Prostate gland (tissue), 2 donors: ENCODE data around the gene TBC1D14. TPM values are rescaled to one million over a fixed set of nuclear protein-coding genes. Genes with fewer than 3 reads are reported as not detected.

Source experiments
- DNase-seq: peaks from one replicate; pipeline ENCODE4 v3.0.0-alpha.2; 2019; ENCODE audit warnings: low spot score
- H3K27ac ChIP-seq, 2 donors: fragments of 200-600 bp; sonication (generic); 2 replicates each; pipeline ENCODE4 v1.5.1; 2017 to 2019
- H3K27me3 ChIP-seq: fragments of 200-600 bp; sonication (generic); replicated peaks from 2 replicates; pipeline ENCODE4 v1.5.1; 2019; ENCODE audit not compliant: insufficient read depth
- H3K36me3 ChIP-seq, 2 donors: fragments of 200-600 bp; sonication (generic); 1 replicate in 1 of 2; 2 replicates in 1 of 2; pipeline versions ENCODE4 v1.5.1 to v1.8.1; 2017 to 2019
- H3K4me1 ChIP-seq: fragments of 200-600 bp; sonication (generic); replicated peaks from 2 replicates; pipeline ENCODE4 v1.5.1; 2019
- H3K4me3 ChIP-seq, 2 donors: fragments of 200-600 bp; sonication (generic); 2 replicates each; pipeline ENCODE4 v1.5.1; 2017 to 2019
- H3K9me3 ChIP-seq: fragments of 200-600 bp; sonication (generic); 2 replicates; pipeline ENCODE4 v1.5.1; 2017
- POLR2A ChIP-seq: fragments of 450-650 bp; IDR thresholded peaks from one replicate; pipeline ENCODE4 v1.6.1; 2016; ENCODE audit warnings: antibody characterized with exemption, mild to moderate bottlenecking
- POLR2AphosphoS5 ChIP-seq: sonication (generic); formaldehyde crosslinking; IDR thresholded peaks from one replicate; pipeline ENCODE4 v1.6.1; 2017; ENCODE audit warnings: antibody characterized with exemption
- WGBS: methylation state at CpG from one replicate; pipeline ENCODE4 v1.1.5; 2018; 5-methylcytosine and 5-hydroxymethylcytosine counted together
- intact Hi-C: fragments of 100-400 bp; cut with DNase I; formaldehyde crosslinking; loops from one replicate; pipeline ENCODE4 v1.14.2; 2022
- total RNA-seq, 2 donors: library from RNA; depleted of rRNA; stranded (reverse); fragments of >200 nt; gene quantifications; one replicate each; pipeline ENCODE4 v1.1.0, GENCODE V29; 2016
- TF ChIP-seq, protein P1 (sequence below), 4 experiments: fragments of 200-600 bp in 2 of 4; fragments of 450-650 bp in 2 of 4; sonication (generic) in 2 of 4; IDR thresholded peaks; 1 replicate in 3 of 4; 2 replicates in 1 of 4; pipeline ENCODE4 v1.5.1; 2016 to 2019; ENCODE audit warnings: antibody characterized with exemption in 4 of 4, mild to moderate bottlenecking in 2 of 4, moderate library complexity in 2 of 4

The TBC1D14 gene
- total RNA-seq, 2 donors from 2014 or later: 56.2 to 90.5 TPM

DNA sequence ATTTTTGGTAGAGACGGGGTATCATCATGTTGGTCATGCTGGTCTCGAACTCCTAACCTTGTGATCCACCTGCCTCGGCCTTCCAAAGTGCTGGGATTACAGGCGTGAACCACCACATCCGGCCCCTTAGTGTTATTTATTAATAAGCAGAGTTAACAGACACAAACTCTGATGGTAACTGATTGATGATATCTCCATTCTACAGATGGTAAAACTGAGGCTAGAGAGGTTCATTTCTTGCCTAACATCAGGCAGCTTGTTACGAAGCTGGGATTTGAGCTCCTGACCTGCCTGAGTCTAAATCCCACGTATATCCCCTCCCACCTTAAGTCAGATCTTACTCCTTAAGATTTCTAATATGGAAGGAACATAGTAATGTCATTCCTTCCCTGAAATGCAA, 36.9 kb downstream of the TBC1D14 start:
- TF ChIP-seq, protein P1, sequence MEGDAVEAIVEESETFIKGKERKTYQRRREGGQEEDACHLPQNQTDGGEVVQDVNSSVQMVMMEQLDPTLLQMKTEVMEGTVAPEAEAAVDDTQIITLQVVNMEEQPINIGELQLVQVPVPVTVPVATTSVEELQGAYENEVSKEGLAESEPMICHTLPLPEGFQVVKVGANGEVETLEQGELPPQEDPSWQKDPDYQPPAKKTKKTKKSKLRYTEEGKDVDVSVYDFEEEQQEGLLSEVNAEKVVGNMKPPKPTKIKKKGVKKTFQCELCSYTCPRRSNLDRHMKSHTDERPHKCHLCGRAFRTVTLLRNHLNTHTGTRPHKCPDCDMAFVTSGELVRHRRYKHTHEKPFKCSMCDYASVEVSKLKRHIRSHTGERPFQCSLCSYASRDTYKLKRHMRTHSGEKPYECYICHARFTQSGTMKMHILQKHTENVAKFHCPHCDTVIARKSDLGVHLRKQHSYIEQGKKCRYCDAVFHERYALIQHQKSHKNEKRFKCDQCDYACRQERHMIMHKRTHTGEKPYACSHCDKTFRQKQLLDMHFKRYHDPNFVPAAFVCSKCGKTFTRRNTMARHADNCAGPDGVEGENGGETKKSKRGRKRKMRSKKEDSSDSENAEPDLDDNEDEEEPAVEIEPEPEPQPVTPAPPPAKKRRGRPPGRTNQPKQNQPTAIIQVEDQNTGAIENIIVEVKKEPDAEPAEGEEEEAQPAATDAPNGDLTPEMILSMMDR (IDR thresholded peaks at IDR 0.05): no peak
- TF ChIP-seq POLR2A: no peak
- TF ChIP-seq POLR2AphosphoS5: no peak
- Histone ChIP-seq H3K36me3 (no peaks in the 10 kb centered on the region), H3K4me3 (no peak overlapping the region), H3K27ac (no peak overlapping the region), H3K9me3 (no peaks in the 10 kb centered on the region), H3K4me1 (peaks cover 4% of the 10 kb centered on the region), H3K27me3 (no peaks in the 10 kb centered on the region)
- 97% methylated on average over 7 of the region's 7 CpGs for WGBS
- no peak for DNase-seq
- intact Hi-C loops: no loop called here

DNA sequence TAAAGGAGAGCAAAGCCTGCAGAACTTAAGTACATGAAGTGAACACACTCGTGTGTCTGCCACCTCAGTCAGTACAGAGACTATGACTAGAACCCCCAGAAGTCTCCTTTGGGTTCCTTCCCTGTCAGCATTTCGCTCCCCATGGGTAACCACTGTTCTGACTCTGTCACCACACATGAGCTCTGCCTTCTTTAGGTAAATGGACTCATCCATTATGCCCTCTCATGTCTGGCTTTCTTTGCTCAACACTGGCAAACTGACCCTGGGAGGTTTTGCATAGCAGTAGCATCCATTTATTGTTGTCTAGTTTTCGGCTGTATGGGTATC, 38.5 kb downstream of the TBC1D14 start:
- H3K27me3 ChIP-seq: no peaks in the 10 kb centered on the region
- no peak overlapping the region for H3K4me3 ChIP-seq
- H3K9me3 ChIP-seq: no peaks in the 10 kb centered on the region
- WGBS: 73% methylated on average over 3 of the region's 3 CpGs
- intact Hi-C loops: no loop called here
- DNase-seq: no peak
- TF ChIP-seq, protein P1 (IDR thresholded peaks at IDR 0.05): no peak
- TF ChIP-seq POLR2AphosphoS5 (no peak), POLR2A (no peak)
- H3K36me3 ChIP-seq: no peaks in the 10 kb centered on the region
- H3K27ac ChIP-seq: no peak overlapping the region
- H3K4me1 ChIP-seq: no peaks in the 10 kb centered on the region

DNA sequence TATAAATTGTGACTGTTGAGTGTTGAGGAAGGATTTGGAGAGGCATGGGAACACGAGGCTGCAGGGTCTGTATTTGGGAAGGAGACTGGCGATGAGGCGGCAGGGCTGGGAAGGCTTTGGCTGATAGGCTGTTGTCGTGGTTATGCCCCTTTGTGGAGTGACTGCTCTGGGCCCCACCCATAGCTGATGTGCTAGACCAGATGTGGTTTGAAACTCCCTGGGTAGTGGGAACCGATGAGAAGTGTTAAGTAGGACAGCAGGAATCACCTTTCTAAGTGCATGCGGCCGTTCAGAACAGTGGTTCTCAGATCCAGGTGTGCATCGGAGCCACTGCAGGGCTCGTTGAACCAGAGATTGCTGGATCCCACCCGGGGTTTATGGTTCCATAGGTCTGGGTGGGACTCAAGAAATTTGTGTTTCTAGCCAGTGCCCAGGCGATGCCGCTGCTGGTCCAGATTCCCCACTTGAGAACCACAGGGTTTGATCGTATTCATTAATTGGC, 42.3 kb downstream of the TBC1D14 start:
- Histone ChIP-seq H3K4me1 (peaks cover 6% of the 10 kb centered on the region), H3K27ac (no peak overlapping the region), H3K36me3 (no peaks in the 10 kb centered on the region), H3K27me3 (no peaks in the 10 kb centered on the region), H3K9me3 (no peaks in the 10 kb centered on the region), H3K4me3 (no peak overlapping the region)
- TF ChIP-seq, protein P1 (IDR thresholded peaks at IDR 0.05): no peak
- no peak for TF ChIP-seq POLR2AphosphoS5
- no peak for DNase-seq
- 89% methylated on average over 13 of the region's 13 CpGs for WGBS
- intact Hi-C loops: no loop called here

DNA sequence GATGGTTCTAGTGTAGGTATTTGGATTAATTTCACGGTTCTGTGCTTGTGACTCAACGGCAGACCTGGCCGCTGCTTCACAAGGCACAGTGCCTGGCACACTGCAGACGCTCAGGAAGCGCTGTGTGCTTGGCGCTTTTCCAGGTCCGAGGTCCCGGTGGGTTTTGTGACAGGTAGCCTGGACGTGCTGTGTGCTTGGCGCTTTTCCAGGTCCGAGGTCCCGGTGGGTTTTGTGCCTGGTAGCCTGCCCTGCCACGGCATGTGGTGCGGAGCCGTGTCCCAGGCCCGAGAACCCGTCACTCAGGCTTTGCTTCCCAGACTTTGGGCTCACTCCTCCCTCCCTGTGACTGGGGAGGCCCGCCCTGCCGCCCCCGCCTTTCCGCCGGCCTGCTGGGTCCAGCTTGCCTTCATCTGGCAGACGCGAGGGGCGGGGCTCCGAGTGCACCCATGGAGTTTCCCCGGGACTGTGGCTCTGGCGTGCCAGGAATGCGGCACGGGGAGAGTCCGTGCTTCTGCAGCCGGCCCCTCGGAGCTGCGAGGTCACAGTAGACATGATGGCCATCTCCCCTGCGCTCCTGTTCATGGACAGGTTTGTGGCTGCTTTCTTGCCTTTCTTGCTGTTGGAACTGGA, 44.2 kb downstream of the TBC1D14 start:
- H3K4me1 ChIP-seq: peaks cover 12% of the 10 kb centered on the region

More for the DNA sequence above, 44.2 kb downstream of the TBC1D14 start:
- intact Hi-C loops: no loop called here
- WGBS: 18% methylated on average over 35 of the region's 35 CpGs
- Histone ChIP-seq H3K4me3 (no peak overlapping the region), H3K27ac (peak overlapping the region; percentile 77 to 84), H3K9me3 (no peaks in the 10 kb centered on the region), H3K27me3 (no peaks in the 10 kb centered on the region), H3K36me3 (no peaks in the 10 kb centered on the region)
- DNase-seq: peak; percentile 82
- TF ChIP-seq POLR2A (no peak), POLR2AphosphoS5 (peak; percentile 69)
- TF ChIP-seq, protein P1 (IDR thresholded peaks at IDR 0.05): no peak
